SK-N-SH treated with all-trans-retinoic acid at 6 μM for 48 hours (cell line): ENCODE results near the gene SPACA5B.
A peak's percentile ranks its signal among the peaks of the same experiment; 100 is the strongest.
"Not testable (repeated sequence)": the region's sequence is repeated elsewhere in the genome, so short reads cannot be mapped to it uniquely, and the experiment has no call there.

Experiments
- ATAC-seq: fragments of 200-7000 bp; cut with Tn5 transposase; 3 replicates; pipeline ENCODE4 v1.9.1; 2020; ENCODE audit warnings: mild to moderate bottlenecking, moderate library complexity
- BACH2 ChIP-seq: fragments of 250-450 bp; sonication (Bioruptor Pico); IDR thresholded peaks from 2 replicates; pipeline ENCODE4 v1.9.0; 2021; ENCODE audit warnings: mild to moderate bottlenecking, borderline replicate concordance
- CREB5 ChIP-seq: fragments of 250-450 bp; sonication (Bioruptor Pico); IDR thresholded peaks from 2 replicates; pipeline ENCODE4 v1.5.1; 2020; ENCODE audit warnings: low read depth, mild to moderate bottlenecking, moderate library complexity
- CSDC2 ChIP-seq: fragments of 250-450 bp; sonication (Bioruptor Pico); IDR thresholded peaks from 2 replicates; pipeline ENCODE4 v1.5.0; 2020; ENCODE audit warnings: mild to moderate bottlenecking, moderate library complexity
- ESRRG ChIP-seq: fragments of 250-450 bp; sonication (Bioruptor Pico); IDR thresholded peaks from 2 replicates; pipeline ENCODE4 v1.6.1; 2021; ENCODE audit warnings: mild to moderate bottlenecking
- GLIS3 ChIP-seq: fragments of 250-450 bp; sonication (Bioruptor Pico); IDR thresholded peaks from 2 replicates; pipeline ENCODE4 v1.5.0; 2020; ENCODE audit warnings: mild to moderate bottlenecking, moderate library complexity
- ISL1 ChIP-seq: fragments of 250-450 bp; sonication (Bioruptor Pico); IDR thresholded peaks from 2 replicates; pipeline ENCODE4 v2.1.2; 2022; ENCODE audit warnings: mild to moderate bottlenecking, moderate library complexity
- OSR1 ChIP-seq: fragments of 250-450 bp; sonication (Bioruptor Pico); IDR thresholded peaks from 2 replicates; pipeline ENCODE4 v1.8.0; 2022; ENCODE audit warnings: moderate library complexity, mild to moderate bottlenecking, inconsistent platforms
- PATZ1 ChIP-seq: fragments of 250-450 bp; sonication (Bioruptor Pico); IDR thresholded peaks from 2 replicates; pipeline ENCODE4 v1.8.0; 2020; ENCODE audit warnings: mild to moderate bottlenecking, moderate library complexity, borderline replicate concordance
- PPARA ChIP-seq: fragments of 250-450 bp; sonication (Bioruptor Pico); IDR thresholded peaks from 2 replicates; pipeline ENCODE4 v1.5.0; 2020; ENCODE audit warnings: mild to moderate bottlenecking, borderline replicate concordance
- RARB ChIP-seq: fragments of 250-450 bp; sonication (Bioruptor Pico); IDR thresholded peaks from 2 replicates; pipeline ENCODE4 v1.8.0; 2021; ENCODE audit warnings: mild to moderate bottlenecking, moderate library complexity
- SNAI2 ChIP-seq: fragments of 250-450 bp; sonication (Bioruptor Pico); IDR thresholded peaks from 2 replicates; pipeline ENCODE4 v1.5.0; 2020; ENCODE audit warnings: mild to moderate bottlenecking, moderate library complexity
- TCF4 ChIP-seq: fragments of 250-450 bp; sonication (Bioruptor Pico); IDR thresholded peaks from 2 replicates; pipeline ENCODE4 v1.8.0; 2021; ENCODE audit warnings: mild to moderate bottlenecking, moderate library complexity, borderline replicate concordance
- TOX ChIP-seq: fragments of 250-450 bp; sonication (Bioruptor Pico); IDR thresholded peaks from 2 replicates; pipeline ENCODE4 v1.8.0; 2021; ENCODE audit warnings: mild to moderate bottlenecking, moderate library complexity, borderline replicate concordance
- ZFP3 ChIP-seq: fragments of 250-450 bp; sonication (Bioruptor Pico); IDR thresholded peaks from 2 replicates; pipeline ENCODE4 v1.5.0; 2020; ENCODE audit warnings: mild to moderate bottlenecking, moderate library complexity
- ZFP30 ChIP-seq: fragments of 450-650 bp; formaldehyde crosslinking; IDR thresholded peaks from 2 replicates; pipeline ENCODE4 v1.5.0; 2022; ENCODE audit warnings: mild to moderate bottlenecking, moderate library complexity
- ZNF565 ChIP-seq: fragments of 450-650 bp; formaldehyde crosslinking; conservative IDR thresholded peaks from 2 replicates; pipeline ENCODE4 v1.5.0; 2020; ENCODE audit warnings: low read depth, mild to moderate bottlenecking, moderate library complexity
- ZNF70 ChIP-seq: fragments of 450-650 bp; formaldehyde crosslinking; IDR thresholded peaks from 2 replicates; pipeline ENCODE4 v1.5.0; 2020; ENCODE audit warnings: mild to moderate bottlenecking, moderate library complexity
- TF ChIP-seq, protein P1 (sequence below): fragments of 250-450 bp; sonication (Bioruptor Pico); IDR thresholded peaks from 2 replicates; pipeline ENCODE4 v1.8.0; 2021; ENCODE audit warnings: low read depth, mild to moderate bottlenecking, moderate library complexity, borderline replicate concordance
- TF ChIP-seq, protein P2 (sequence below): fragments of 250-450 bp; sonication (Bioruptor Pico); IDR thresholded peaks from 2 replicates; pipeline ENCODE4 v1.5.0; 2020; ENCODE audit warnings: mild to moderate bottlenecking, moderate library complexity

The SPACA5B gene

DNA sequence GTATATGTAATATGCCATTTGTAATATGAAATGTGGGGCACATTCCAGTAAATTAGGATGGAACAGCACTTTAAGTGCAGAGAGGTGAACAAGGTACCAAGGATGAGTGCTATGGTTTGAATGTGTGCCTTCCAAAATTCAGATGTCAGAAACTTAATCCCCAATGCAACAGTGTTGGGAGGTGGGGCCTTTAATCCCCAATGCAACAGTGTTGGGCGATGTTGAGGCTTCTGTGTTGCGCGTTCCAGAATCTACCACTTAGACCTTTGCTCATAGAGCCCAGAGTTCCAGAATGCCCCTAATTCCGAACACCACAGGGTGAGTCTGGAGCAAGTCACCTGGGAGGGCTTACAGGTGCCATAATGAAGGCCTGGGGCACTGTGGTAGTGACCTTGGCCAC is at the start of gene SPACA5B:
Gene SPACA5B (plus strand): TSS at position 301 of the 400 bp plus-strand sequence. CDS start 62 bp downstream, at position 363.
- ATAC-seq = not testable (repeated sequence)

- peak; percentile 99 for ATAC-seq
Measured at GRCh38 chrX:48083212-48083611, 47.2 kb upstream of the SPACA5B start.

GRCh38 chrX:48083706-48084105 is 46.7 kb upstream of the SPACA5B start:
- ATAC-seq = no peak
- TF ChIP-seq PATZ1 (CRISPR knock-in tag) (no peak), TCF4 (no peak), CSDC2 (CRISPR knock-in tag) (no peak), ZFP30 (CRISPR knock-in tag) (no peak), BACH2 (CRISPR knock-in tag) (no peak), ZFP3 (CRISPR knock-in tag) (no peak), ISL1 (CRISPR knock-in tag) (no peak), GLIS3 (CRISPR knock-in tag) (no peak), CREB5 (CRISPR knock-in tag) (no peak), TOX (no peak), OSR1 (CRISPR knock-in tag) (no peak), SNAI2 (CRISPR knock-in tag) (no peak), ESRRG (CRISPR knock-in tag) (no peak), ZNF565 (CRISPR knock-in tag) (no peak)
- TF ChIP-seq, protein P1, sequence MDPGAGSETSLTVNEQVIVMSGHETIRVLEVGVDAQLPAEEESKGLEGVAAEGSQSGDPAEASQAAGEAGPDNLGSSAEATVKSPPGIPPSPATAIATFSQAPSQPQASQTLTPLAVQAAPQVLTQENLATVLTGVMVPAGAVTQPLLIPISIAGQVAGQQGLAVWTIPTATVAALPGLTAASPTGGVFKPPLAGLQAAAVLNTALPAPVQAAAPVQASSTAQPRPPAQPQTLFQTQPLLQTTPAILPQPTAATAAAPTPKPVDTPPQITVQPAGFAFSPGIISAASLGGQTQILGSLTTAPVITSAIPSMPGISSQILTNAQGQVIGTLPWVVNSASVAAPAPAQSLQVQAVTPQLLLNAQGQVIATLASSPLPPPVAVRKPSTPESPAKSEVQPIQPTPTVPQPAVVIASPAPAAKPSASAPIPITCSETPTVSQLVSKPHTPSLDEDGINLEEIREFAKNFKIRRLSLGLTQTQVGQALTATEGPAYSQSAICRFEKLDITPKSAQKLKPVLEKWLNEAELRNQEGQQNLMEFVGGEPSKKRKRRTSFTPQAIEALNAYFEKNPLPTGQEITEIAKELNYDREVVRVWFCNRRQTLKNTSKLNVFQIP = no peak

More at GRCh38 chrX:48083212-48083611, 47.2 kb upstream of the SPACA5B start:
- TF ChIP-seq TOX = no peak
- TF ChIP-seq BACH2 (CRISPR knock-in tag) = no peak
- no peak for TF ChIP-seq CSDC2 (CRISPR knock-in tag)
- TF ChIP-seq TCF4 = no peak
- no peak for TF ChIP-seq OSR1 (CRISPR knock-in tag)
- no peak for TF ChIP-seq ZNF565 (CRISPR knock-in tag)
- TF ChIP-seq GLIS3 (CRISPR knock-in tag) = no peak
- TF ChIP-seq ZNF70 (CRISPR knock-in tag) = no peak
- no peak for TF ChIP-seq PPARA (CRISPR knock-in tag)
- TF ChIP-seq PATZ1 (CRISPR knock-in tag) = no peak
- no peak for TF ChIP-seq ESRRG (CRISPR knock-in tag)
- TF ChIP-seq SNAI2 (CRISPR knock-in tag) = no peak
- TF ChIP-seq ZFP3 (CRISPR knock-in tag) = no peak

- ATAC-seq = no peak
- TF ChIP-seq, protein P2, sequence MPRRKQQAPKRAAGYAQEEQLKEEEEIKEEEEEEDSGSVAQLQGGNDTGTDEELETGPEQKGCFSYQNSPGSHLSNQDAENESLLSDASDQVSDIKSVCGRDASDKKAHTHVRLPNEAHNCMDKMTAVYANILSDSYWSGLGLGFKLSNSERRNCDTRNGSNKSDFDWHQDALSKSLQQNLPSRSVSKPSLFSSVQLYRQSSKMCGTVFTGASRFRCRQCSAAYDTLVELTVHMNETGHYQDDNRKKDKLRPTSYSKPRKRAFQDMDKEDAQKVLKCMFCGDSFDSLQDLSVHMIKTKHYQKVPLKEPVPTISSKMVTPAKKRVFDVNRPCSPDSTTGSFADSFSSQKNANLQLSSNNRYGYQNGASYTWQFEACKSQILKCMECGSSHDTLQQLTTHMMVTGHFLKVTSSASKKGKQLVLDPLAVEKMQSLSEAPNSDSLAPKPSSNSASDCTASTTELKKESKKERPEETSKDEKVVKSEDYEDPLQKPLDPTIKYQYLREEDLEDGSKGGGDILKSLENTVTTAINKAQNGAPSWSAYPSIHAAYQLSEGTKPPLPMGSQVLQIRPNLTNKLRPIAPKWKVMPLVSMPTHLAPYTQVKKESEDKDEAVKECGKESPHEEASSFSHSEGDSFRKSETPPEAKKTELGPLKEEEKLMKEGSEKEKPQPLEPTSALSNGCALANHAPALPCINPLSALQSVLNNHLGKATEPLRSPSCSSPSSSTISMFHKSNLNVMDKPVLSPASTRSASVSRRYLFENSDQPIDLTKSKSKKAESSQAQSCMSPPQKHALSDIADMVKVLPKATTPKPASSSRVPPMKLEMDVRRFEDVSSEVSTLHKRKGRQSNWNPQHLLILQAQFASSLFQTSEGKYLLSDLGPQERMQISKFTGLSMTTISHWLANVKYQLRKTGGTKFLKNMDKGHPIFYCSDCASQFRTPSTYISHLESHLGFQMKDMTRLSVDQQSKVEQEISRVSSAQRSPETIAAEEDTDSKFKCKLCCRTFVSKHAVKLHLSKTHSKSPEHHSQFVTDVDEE (CRISPR knock-in tag) = no peak
- no peak for TF ChIP-seq RARB
- TF ChIP-seq ESRRG (CRISPR knock-in tag) = no peak
Measured at GRCh38 chrX:48086082-48086481, 44.3 kb upstream of the SPACA5B start.
